ENCODE data around the gene LPCAT1. TPM values are rescaled to one million over a fixed set of nuclear protein-coding genes. Genes with fewer than 3 reads are reported as not detected.
"Not testable (repeated sequence)": the region's sequence is repeated elsewhere in the genome, so short reads cannot be mapped to it uniquely, and the experiment has no call there.

The LPCAT1 gene
- total RNA-seq, 1 donor from 2014 or later, result 41.9 TPM

DNA sequence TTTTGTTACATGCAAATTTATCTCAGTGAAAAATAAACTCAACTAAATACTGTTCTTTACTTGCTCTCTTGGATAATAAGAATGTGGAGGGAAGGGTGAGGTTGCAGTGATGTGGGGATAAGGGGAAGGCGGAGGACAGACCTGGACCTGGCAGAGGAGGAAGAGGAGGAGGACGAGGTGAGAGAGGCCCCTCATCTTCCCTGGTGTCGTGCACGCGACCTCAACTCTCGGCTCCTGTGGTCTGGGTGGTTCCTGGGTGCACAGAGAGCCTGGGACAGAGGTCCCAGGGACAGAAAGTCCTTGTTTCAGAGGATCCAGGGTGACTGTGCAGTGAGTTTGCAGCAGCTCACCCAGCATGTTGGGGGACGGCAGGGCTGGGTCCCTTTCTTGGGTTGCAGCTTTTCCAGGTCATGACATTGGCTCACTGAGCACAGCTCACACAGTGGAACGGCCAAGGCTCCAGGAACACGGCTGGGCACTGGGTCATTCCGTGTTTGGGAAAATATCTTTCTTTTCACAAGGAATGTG, 37.7 kb upstream of the LPCAT1 start:
- H3K4me1 ChIP-seq (ENCODE audit: insufficient read depth, low read length), result peaks cover 10% of the 10 kb centered on the region
- Mint-ChIP-seq H3K27me3 (ENCODE audit: low read depth, unreplicated experiment) (peaks cover 22% of the 10 kb centered on the region), H3K4me1 (ENCODE audit: low read depth, unreplicated experiment) (peaks cover 9% of the 10 kb centered on the region), H3K9me3 (ENCODE audit: unreplicated experiment) (peaks cover 5% of the 10 kb centered on the region), H3K36me3 (ENCODE audit: low read depth, unreplicated experiment) (no peaks in the 10 kb centered on the region), H3K4me3 (ENCODE audit: unreplicated experiment) (no peak overlapping the region), H3K27ac (ENCODE audit: unreplicated experiment) (no peak overlapping the region)
- H3K36me3 ChIP-seq (ENCODE audit: insufficient read depth, low read length), result no peaks in the 10 kb centered on the region
- no peak overlapping the region for H3K27ac ChIP-seq (ENCODE audit: low read depth, low read length)
- no peaks in the 10 kb centered on the region for H3K79me2 ChIP-seq (ENCODE audit: insufficient read depth, low read length)
- H3K9me3 ChIP-seq (ENCODE audit: insufficient read depth, low read depth, low read length), result no peaks in the 10 kb centered on the region
- H4K20me1 ChIP-seq (ENCODE audit: insufficient read depth, low read length), result no peaks in the 10 kb centered on the region
- no peak for FAIRE-seq
- H2AFZ ChIP-seq (ENCODE audit: low read depth, low read length), result no peak overlapping the region
- no peak overlapping the region for H3K9ac ChIP-seq (ENCODE audit: low read length)
- no peak overlapping the region for H3K4me3 ChIP-seq (ENCODE audit: insufficient read depth, low read depth, low read length)
- no peak for DNase-seq (ENCODE audit: low read depth)
- H3K27me3 ChIP-seq (ENCODE audit: insufficient read depth, low read length), result peaks cover 11% of the 10 kb centered on the region
- H3K4me2 ChIP-seq (ENCODE audit: low read length), result no peak overlapping the region
- no peak for TF ChIP-seq EZH2 (IDR thresholded peaks at IDR 0.05; ENCODE audit: insufficient read depth, low read length)
- TF ChIP-seq, protein P1, sequence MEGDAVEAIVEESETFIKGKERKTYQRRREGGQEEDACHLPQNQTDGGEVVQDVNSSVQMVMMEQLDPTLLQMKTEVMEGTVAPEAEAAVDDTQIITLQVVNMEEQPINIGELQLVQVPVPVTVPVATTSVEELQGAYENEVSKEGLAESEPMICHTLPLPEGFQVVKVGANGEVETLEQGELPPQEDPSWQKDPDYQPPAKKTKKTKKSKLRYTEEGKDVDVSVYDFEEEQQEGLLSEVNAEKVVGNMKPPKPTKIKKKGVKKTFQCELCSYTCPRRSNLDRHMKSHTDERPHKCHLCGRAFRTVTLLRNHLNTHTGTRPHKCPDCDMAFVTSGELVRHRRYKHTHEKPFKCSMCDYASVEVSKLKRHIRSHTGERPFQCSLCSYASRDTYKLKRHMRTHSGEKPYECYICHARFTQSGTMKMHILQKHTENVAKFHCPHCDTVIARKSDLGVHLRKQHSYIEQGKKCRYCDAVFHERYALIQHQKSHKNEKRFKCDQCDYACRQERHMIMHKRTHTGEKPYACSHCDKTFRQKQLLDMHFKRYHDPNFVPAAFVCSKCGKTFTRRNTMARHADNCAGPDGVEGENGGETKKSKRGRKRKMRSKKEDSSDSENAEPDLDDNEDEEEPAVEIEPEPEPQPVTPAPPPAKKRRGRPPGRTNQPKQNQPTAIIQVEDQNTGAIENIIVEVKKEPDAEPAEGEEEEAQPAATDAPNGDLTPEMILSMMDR (IDR thresholded peaks at IDR 0.05; ENCODE audit: insufficient read depth, low read depth, low read length), result no peak

DNA sequence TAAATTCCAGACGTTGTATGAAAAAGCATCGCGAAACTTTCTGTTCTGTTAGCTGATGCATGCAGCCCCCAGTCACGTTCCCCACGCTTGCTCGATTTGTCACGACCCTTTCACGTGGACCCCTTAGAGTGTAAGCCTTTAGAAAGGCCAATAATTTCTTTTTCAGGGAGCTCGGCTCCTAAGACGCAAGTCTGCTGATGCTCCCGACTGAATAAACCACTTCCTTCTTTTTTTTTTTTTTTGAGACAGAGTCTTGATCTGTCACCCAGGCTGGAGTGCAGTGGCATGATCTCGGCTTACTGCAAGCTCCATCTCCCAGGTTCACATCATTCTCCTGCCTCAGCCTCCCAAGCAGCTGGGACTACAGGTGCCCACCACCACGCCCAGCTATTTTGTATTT, 36.7 kb upstream of the LPCAT1 start:
- not testable (repeated sequence) for H3K36me3 ChIP-seq (ENCODE audit: insufficient read depth, low read length); H3K4me2 ChIP-seq (ENCODE audit: low read length); H3K4me3 Mint-ChIP-seq (ENCODE audit: unreplicated experiment); H3K27ac ChIP-seq (ENCODE audit: low read depth, low read length); H3K4me1 Mint-ChIP-seq (ENCODE audit: low read depth, unreplicated experiment); FAIRE-seq; H3K27ac Mint-ChIP-seq (ENCODE audit: unreplicated experiment); H3K9me3 ChIP-seq (ENCODE audit: insufficient read depth, low read depth, low read length); H3K9me3 Mint-ChIP-seq (ENCODE audit: unreplicated experiment); DNase-seq (ENCODE audit: low read depth); H3K36me3 Mint-ChIP-seq (ENCODE audit: low read depth, unreplicated experiment); H3K9ac ChIP-seq (ENCODE audit: low read length); H3K4me3 ChIP-seq (ENCODE audit: insufficient read depth, low read depth, low read length); H2AFZ ChIP-seq (ENCODE audit: low read depth, low read length); H4K20me1 ChIP-seq (ENCODE audit: insufficient read depth, low read length); H3K79me2 ChIP-seq (ENCODE audit: insufficient read depth, low read length)
- peaks cover 22% of the 10 kb centered on the region for H3K27me3 Mint-ChIP-seq (ENCODE audit: low read depth, unreplicated experiment)
- peaks cover 14% of the 10 kb centered on the region for H3K27me3 ChIP-seq (ENCODE audit: insufficient read depth, low read length)
- peaks cover 14% of the 10 kb centered on the region for H3K4me1 ChIP-seq (ENCODE audit: insufficient read depth, low read length)

- H3K27me3 ChIP-seq (ENCODE audit: insufficient read depth, low read length), result peaks cover 22% of the 10 kb centered on the region
- H3K27ac ChIP-seq (ENCODE audit: low read depth, low read length), result no peak overlapping the region
- no peak overlapping the region for H3K9ac ChIP-seq (ENCODE audit: low read length)
- Mint-ChIP-seq H3K4me3 (ENCODE audit: unreplicated experiment) (no peak overlapping the region), H3K4me1 (ENCODE audit: low read depth, unreplicated experiment) (peaks cover 18% of the 10 kb centered on the region), H3K9me3 (ENCODE audit: unreplicated experiment) (peaks cover 5% of the 10 kb centered on the region), H3K27me3 (ENCODE audit: low read depth, unreplicated experiment) (peaks cover 30% of the 10 kb centered on the region), H3K27ac (ENCODE audit: unreplicated experiment) (no peak overlapping the region), H3K36me3 (ENCODE audit: low read depth, unreplicated experiment) (no peaks in the 10 kb centered on the region)
- no peaks in the 10 kb centered on the region for H3K9me3 ChIP-seq (ENCODE audit: insufficient read depth, low read depth, low read length)
- H2AFZ ChIP-seq (ENCODE audit: low read depth, low read length), result no peak overlapping the region
- H3K4me2 ChIP-seq (ENCODE audit: low read length), result no peak overlapping the region
- H3K36me3 ChIP-seq (ENCODE audit: insufficient read depth, low read length), result no peaks in the 10 kb centered on the region
- H3K4me1 ChIP-seq (ENCODE audit: insufficient read depth, low read length), result peaks cover 19% of the 10 kb centered on the region
- H3K79me2 ChIP-seq (ENCODE audit: insufficient read depth, low read length), result no peaks in the 10 kb centered on the region
- no peaks in the 10 kb centered on the region for H4K20me1 ChIP-seq (ENCODE audit: insufficient read depth, low read length)
- no peak for DNase-seq (ENCODE audit: low read depth)
- no peak for TF ChIP-seq EZH2 (IDR thresholded peaks at IDR 0.05; ENCODE audit: insufficient read depth, low read length)
- TF ChIP-seq, protein P1 (IDR thresholded peaks at IDR 0.05; ENCODE audit: insufficient read depth, low read depth, low read length), result no peak
- no peak for FAIRE-seq
- no peak overlapping the region for H3K4me3 ChIP-seq (ENCODE audit: insufficient read depth, low read depth, low read length)
Measured at GRCh38 chr5:1558944-1559343, 35.2 kb upstream of the LPCAT1 start.
